GM21723 (cell line): ENCODE measurements around the gene NPAS4.
A peak's percentile ranks its signal among the peaks of the same experiment; 100 is the strongest.
"Not testable (repeated sequence)": the region's sequence is repeated elsewhere in the genome, so short reads cannot be mapped to it uniquely, and the experiment has no call there.

Experiments
- ATAC-seq: cut with Tn5 transposase; IDR thresholded peaks from one replicate; pipeline ENCODE4 v1.9.1; 2021; ENCODE audit warnings: mild to moderate bottlenecking, moderate library complexity; ENCODE audit not compliant: unreplicated experiment

The NPAS4 gene

GRCh38 chr11:66417000-66417399 lies 3.8 kb upstream of the NPAS4 start:
- ATAC-seq: no peak

- ATAC-seq: no peak
These were observed 2.5 kb upstream of the NPAS4 start for GRCh38 chr11:66418168-66418985.

- ATAC-seq: no peak
These were observed 1.9 kb upstream of the NPAS4 start for GRCh38 chr11:66418986-66419308.

- ATAC-seq: no peak
These were observed 1.0 kb upstream of the NPAS4 start for GRCh38 chr11:66419825-66420224.

- ATAC-seq: no peak
These were observed 814 bp downstream of the NPAS4 start for GRCh38 chr11:66421492-66422205.

- no peak for ATAC-seq
These were observed 5.5 kb downstream of the NPAS4 start for GRCh38 chr11:66426314-66426713.

GRCh38 chr11:66428933-66429332 lies 8.1 kb downstream of the NPAS4 start:
- no peak for ATAC-seq

GRCh38 chr11:66429983-66430602 lies 9.3 kb downstream of the NPAS4 start:
- ATAC-seq: no peak

GRCh38 chr11:66431287-66431686 lies 10.5 kb downstream of the NPAS4 start:
- not testable (repeated sequence) for ATAC-seq

GRCh38 chr11:66431871-66432329 lies 11.1 kb downstream of the NPAS4 start:
- not testable (repeated sequence) for ATAC-seq

- ATAC-seq: no peak
These were observed 11.8 kb downstream of the NPAS4 start for GRCh38 chr11:66432597-66432996.

- ATAC-seq: no peak
These were observed 17.2 kb downstream of the NPAS4 start for GRCh38 chr11:66437979-66438503.

GRCh38 chr11:66438504-66439466 lies 17.9 kb downstream of the NPAS4 start, which contains the start of gene MRPL11:
MRPL11 (minus strand) TSS chr11:66438848; CDS start chr11:66438754, 94 bp downstream.
- ATAC-seq: peak; percentile 94

- ATAC-seq: not testable (repeated sequence)
These were observed 19.5 kb downstream of the NPAS4 start for GRCh38 chr11:66440101-66440939.

GRCh38 chr11:66440940-66441282 lies 20.1 kb downstream of the NPAS4 start:
- not testable (repeated sequence) for ATAC-seq

- ATAC-seq: no peak
These were observed 22.8 kb downstream of the NPAS4 start for GRCh38 chr11:66443602-66444001.

- no peak for ATAC-seq
These were observed 26.2 kb downstream of the NPAS4 start for GRCh38 chr11:66447012-66447411.

- no peak for ATAC-seq
These were observed 27.7 kb downstream of the NPAS4 start for GRCh38 chr11:66448523-66448922.

- ATAC-seq: no peak
These were observed 29.7 kb downstream of the NPAS4 start for GRCh38 chr11:66450560-66450959.
